Transverse colon (tissue), 4 donors: ENCODE data around the gene KRT12.

ENCODE experiments used
- CTCF ChIP-seq, 5 experiments: fragments of 200-600 bp in 3 of 5; fragments of 450-650 bp in 2 of 5; sonication (generic) in 3 of 5; IDR thresholded peaks; 1 replicate in 2 of 5; 2 replicates in 3 of 5; pipeline ENCODE4 v1.5.1; 2016 to 2017; ENCODE audit warnings: antibody characterized with exemption in 5 of 5, inconsistent platforms in 3 of 5, mild to moderate bottlenecking in 2 of 5, moderate library complexity in 1 of 5
- POLR2AphosphoS5 ChIP-seq, 3 donors: sonication (generic); formaldehyde crosslinking; IDR thresholded peaks; one replicate each; pipeline ENCODE4 v1.6.1; 2016; ENCODE audit warnings: antibody characterized with exemption in 3 of 3

GRCh38 chr17:40843242-40843641 is 23.8 kb downstream of the KRT12 start:
- no peak for TF ChIP-seq CTCF (IDR thresholded peaks at IDR 0.05)
- TF ChIP-seq POLR2AphosphoS5 (IDR thresholded peaks at IDR 0.05): no peak
